ENCODE data around the gene C11orf68. TPM values are rescaled to one million over a fixed set of nuclear protein-coding genes. Genes with fewer than 3 reads are reported as not detected.
"Not testable (repeated sequence)": the region's sequence is repeated elsewhere in the genome, so short reads cannot be mapped to it uniquely, and the experiment has no call there.

Gene C11orf68
- total RNA-seq, 1 experiment from 2014 or later, result 48.0 TPM

- intact Hi-C loops (cut with micrococcal nuclease), result no loop called here
- H3K27me3 Mint-ChIP-seq (ENCODE audit: insufficient read depth, unreplicated experiment), result peaks cover 10% of the 10 kb centered on the region
Observed at GRCh38 chr11:65952052-65952521, 33.2 kb upstream of the C11orf68 start.

GRCh38 chr11:65951641-65952040 is 32.8 kb upstream of the C11orf68 start:
- intact Hi-C loops (cut with micrococcal nuclease); H3K4me3 Mint-ChIP-seq (ENCODE audit: unreplicated experiment): not testable (repeated sequence)

More at GRCh38 chr11:65952052-65952521, 33.2 kb upstream of the C11orf68 start:
- BruUV-seq (replicated peaks), result no TSS peak
- H3K4me3 Mint-ChIP-seq (ENCODE audit: unreplicated experiment), result no peak overlapping the region
- ChIA-PET POLR2A (interaction anchor here (0.6 to 1.4 kb wide), 6 partner anchors 9 to 70 kb away, joined by 3 to 6 read pairs (median 3); partner anchors contain the start of genes CCDC85B and SART1), CTCF (no interaction called here)
- no peaks in the 10 kb centered on the region for H3K9me3 Mint-ChIP-seq (ENCODE audit: unreplicated experiment)
- H3K4me1 Mint-ChIP-seq (ENCODE audit: insufficient read depth, unreplicated experiment), result no peaks in the 10 kb centered on the region
- no peaks in the 10 kb centered on the region for H3K36me3 Mint-ChIP-seq (ENCODE audit: insufficient read depth, unreplicated experiment)
- no peak overlapping the region for H3K27ac Mint-ChIP-seq (ENCODE audit: low read depth, unreplicated experiment)
- no peak for DNase-seq (ENCODE audit: unreplicated experiment)
- no peak for TF ChIP-seq CTCF (IDR thresholded peaks at IDR 0.05; ENCODE audit: unreplicated experiment)

GRCh38 chr11:65950711-65951110 is 31.8 kb upstream of the C11orf68 start:
- POLR2A ChIA-PET, result interaction anchor here (0.6 kb wide), 1 partner anchor 62 kb away, joined by 3 read pairs; the partner anchor contains the start of gene FIBP

More at GRCh38 chr11:65951641-65952040, 32.8 kb upstream of the C11orf68 start:
- CTCF ChIA-PET; DNase-seq (ENCODE audit: unreplicated experiment); BruUV-seq (replicated peaks); H3K9me3 Mint-ChIP-seq (ENCODE audit: unreplicated experiment); H3K36me3 Mint-ChIP-seq (ENCODE audit: insufficient read depth, unreplicated experiment); H3K4me1 Mint-ChIP-seq (ENCODE audit: insufficient read depth, unreplicated experiment); H3K27ac Mint-ChIP-seq (ENCODE audit: low read depth, unreplicated experiment): not testable (repeated sequence)
- peaks cover 10% of the 10 kb centered on the region for H3K27me3 Mint-ChIP-seq (ENCODE audit: insufficient read depth, unreplicated experiment)
- POLR2A ChIA-PET, result interaction anchor here (0.6 to 1.4 kb wide), 4 partner anchors 9 to 92 kb away, joined by 3 to 6 read pairs (median 3); partner anchors contain the start of gene SART1

GRCh38 chr11:65947603-65948125 is 28.8 kb upstream of the C11orf68 start:
- Mint-ChIP-seq H3K4me1 (ENCODE audit: insufficient read depth, unreplicated experiment) (no peaks in the 10 kb centered on the region), H3K9me3 (ENCODE audit: unreplicated experiment) (no peaks in the 10 kb centered on the region), H3K27me3 (ENCODE audit: insufficient read depth, unreplicated experiment) (peaks cover 10% of the 10 kb centered on the region), H3K36me3 (ENCODE audit: insufficient read depth, unreplicated experiment) (no peaks in the 10 kb centered on the region), H3K27ac (ENCODE audit: low read depth, unreplicated experiment) (no peak overlapping the region), H3K4me3 (ENCODE audit: unreplicated experiment) (no peak overlapping the region)
- intact Hi-C loops (cut with micrococcal nuclease), result no loop called here
- no peak for TF ChIP-seq CTCF (IDR thresholded peaks at IDR 0.05; ENCODE audit: unreplicated experiment)
- no TSS peak for BruUV-seq (replicated peaks)
- no peak for DNase-seq (ENCODE audit: unreplicated experiment)
- POLR2A ChIA-PET, result interaction anchor here (1.6 kb wide), 1 partner anchor 58 kb away, joined by 4 read pairs; the partner anchor contains the start of gene CCDC85B
- CTCF ChIA-PET, result interaction anchor here (1.1 kb wide), 1 partner anchor 63 kb away, joined by 3 read pairs; no protein-coding TSS in a partner anchor

More at GRCh38 chr11:65950711-65951110, 31.8 kb upstream of the C11orf68 start:
- DNase-seq (ENCODE audit: unreplicated experiment); H3K4me3 Mint-ChIP-seq (ENCODE audit: unreplicated experiment); H3K27ac Mint-ChIP-seq (ENCODE audit: low read depth, unreplicated experiment); H3K9me3 Mint-ChIP-seq (ENCODE audit: unreplicated experiment); CTCF ChIA-PET; intact Hi-C loops (cut with micrococcal nuclease); BruUV-seq (replicated peaks); H3K4me1 Mint-ChIP-seq (ENCODE audit: insufficient read depth, unreplicated experiment); H3K36me3 Mint-ChIP-seq (ENCODE audit: insufficient read depth, unreplicated experiment): not testable (repeated sequence)
- peaks cover 10% of the 10 kb centered on the region for H3K27me3 Mint-ChIP-seq (ENCODE audit: insufficient read depth, unreplicated experiment)

- no peaks in the 10 kb centered on the region for H3K9me3 Mint-ChIP-seq (ENCODE audit: unreplicated experiment)
- TF ChIP-seq CTCF (IDR thresholded peaks at IDR 0.05; ENCODE audit: unreplicated experiment), result no peak
- no peak overlapping the region for H3K27ac Mint-ChIP-seq (ENCODE audit: low read depth, unreplicated experiment)
- H3K4me1 Mint-ChIP-seq (ENCODE audit: insufficient read depth, unreplicated experiment), result no peaks in the 10 kb centered on the region
- H3K36me3 Mint-ChIP-seq (ENCODE audit: insufficient read depth, unreplicated experiment), result no peaks in the 10 kb centered on the region
- no peak overlapping the region for H3K4me3 Mint-ChIP-seq (ENCODE audit: unreplicated experiment)
- no TSS peak for BruUV-seq (replicated peaks)
- no peak for DNase-seq (ENCODE audit: unreplicated experiment)
- H3K27me3 Mint-ChIP-seq (ENCODE audit: insufficient read depth, unreplicated experiment), result peaks cover 10% of the 10 kb centered on the region
- CTCF ChIA-PET, result interaction anchor here (1.1 kb wide), 1 partner anchor 63 kb away, joined by 3 read pairs; no protein-coding TSS in a partner anchor
- intact Hi-C loops (cut with micrococcal nuclease), result no loop called here
- POLR2A ChIA-PET, result no interaction called here
Observed at GRCh38 chr11:65947133-65947532, 28.3 kb upstream of the C11orf68 start.
